GM23248 (cell line): ENCODE data around the gene SLC13A5. TPM values are rescaled to one million over a fixed set of nuclear protein-coding genes. Genes with fewer than 3 reads are reported as not detected.

Experiments used
- DNase-seq: peaks from one replicate; pipeline ENCODE4 v3.0.0-alpha.2; 2015
- H2AFZ ChIP-seq: fragments of 200-600 bp; sonication (generic); 2 replicates; pipeline ENCODE4 v1.6.1; 2016; ENCODE audit warnings: antibody characterized with exemption
- H3F3A ChIP-seq: fragments of 200-600 bp; sonication (generic); 2 replicates; pipeline ENCODE4 v1.6.1; 2016; ENCODE audit warnings: mild to moderate bottlenecking, antibody characterized with exemption, mixed run types; ENCODE audit not compliant: insufficient read depth
- H3K27ac ChIP-seq: fragments of 200-600 bp; sonication (generic); 2 replicates; pipeline ENCODE4 v1.5.1; 2016; ENCODE audit warnings: mild to moderate bottlenecking
- H3K27me3 ChIP-seq: fragments of 200-600 bp; sonication (generic); replicated peaks from 2 replicates; pipeline ENCODE4 v1.6.1; 2016; ENCODE audit warnings: mild to moderate bottlenecking; ENCODE audit not compliant: insufficient read depth
- H3K36me3 ChIP-seq: fragments of 200-600 bp; sonication (generic); 2 replicates; pipeline ENCODE4 v1.6.1; 2016; ENCODE audit warnings: low read depth, mild to moderate bottlenecking
- H3K4me1 ChIP-seq: fragments of 200-600 bp; sonication (generic); 2 replicates; pipeline ENCODE4 v1.6.1; 2016; ENCODE audit warnings: mild to moderate bottlenecking; ENCODE audit not compliant: insufficient read depth
- H3K4me2 ChIP-seq: fragments of 200-600 bp; sonication (generic); one replicate; pipeline ENCODE4 v1.6.1; 2016; ENCODE audit warnings: mild to moderate bottlenecking; ENCODE audit not compliant: unreplicated experiment
- H3K4me3 ChIP-seq: fragments of 200-600 bp; sonication (generic); 2 replicates; pipeline ENCODE4 v1.5.1; 2016; ENCODE audit warnings: mild to moderate bottlenecking
- H3K79me2 ChIP-seq: fragments of 200-600 bp; sonication (generic); 2 replicates; pipeline ENCODE4 v1.6.1; 2016; ENCODE audit warnings: mild to moderate bottlenecking; ENCODE audit not compliant: insufficient read depth
- H3K9ac ChIP-seq: fragments of 200-600 bp; sonication (generic); 2 replicates; pipeline ENCODE4 v1.6.1; 2016; ENCODE audit warnings: mild to moderate bottlenecking
- H3K9me2 ChIP-seq: fragments of 200-600 bp; sonication (generic); 2 replicates; pipeline ENCODE4 v1.6.1; 2016; ENCODE audit warnings: mixed run types, mild to moderate bottlenecking, moderate library complexity; ENCODE audit not compliant: insufficient read depth
- H3K9me3 ChIP-seq: fragments of 200-600 bp; sonication (generic); one replicate; pipeline ENCODE4 v1.6.1; 2017; ENCODE audit warnings: low read depth
- H4K20me1 ChIP-seq: fragments of 200-600 bp; sonication (generic); 2 replicates; pipeline ENCODE4 v1.6.0; 2016; ENCODE audit not compliant: insufficient read depth
- EZH2 ChIP-seq: fragments of 200-600 bp; sonication (generic); IDR thresholded peaks from 2 replicates; pipeline ENCODE4 v1.6.1; 2018; ENCODE audit warnings: antibody characterized with exemption, mild to moderate bottlenecking; ENCODE audit not compliant: insufficient read depth, poor library complexity, severe bottlenecking
- EZH2phosphoT487 ChIP-seq: fragments of 200-600 bp; sonication (generic); IDR thresholded peaks from 2 replicates; pipeline ENCODE4 v1.6.1; 2018; ENCODE audit warnings: antibody characterized with exemption, moderate library complexity, mild to moderate bottlenecking, low read depth; ENCODE audit not compliant: insufficient read depth
- WGBS, 2 experiments: methylation state at CpG; one replicate each; pipeline ENCODE4 v1.1.6; 2015 to 2017; ENCODE audit warnings: low lambda C conversion rate in 2 of 2, low coverage in 1 of 2; ENCODE audit errors: missing lambda C conversion rate in 2 of 2; 5-methylcytosine and 5-hydroxymethylcytosine counted together
- in situ Hi-C: fragments of 300-500 bp; cut with MboI; formaldehyde crosslinking; loops from 2 replicates; pipeline ENCODE4 v1.15.0; 2020
- polyA plus RNA-seq: library from polyadenylated mRNA; unstranded; fragments of >200 nt; fragmentation: Nextera tagmentation; extraction: Ambion mirVana; gene quantifications from 2 replicates; pipeline ENCODE4 v1.2.1, GENCODE V29; 2016
- total RNA-seq: library from RNA; depleted of rRNA; stranded (reverse); fragments of >200 nt; shearing (Covaris generic); gene quantifications from 2 replicates; pipeline ENCODE4 v1.2.3, GENCODE V29; 2014

The SLC13A5 gene
- total and polyA plus RNA-seq, 2 experiments from 2014 or later = not detected

DNA sequence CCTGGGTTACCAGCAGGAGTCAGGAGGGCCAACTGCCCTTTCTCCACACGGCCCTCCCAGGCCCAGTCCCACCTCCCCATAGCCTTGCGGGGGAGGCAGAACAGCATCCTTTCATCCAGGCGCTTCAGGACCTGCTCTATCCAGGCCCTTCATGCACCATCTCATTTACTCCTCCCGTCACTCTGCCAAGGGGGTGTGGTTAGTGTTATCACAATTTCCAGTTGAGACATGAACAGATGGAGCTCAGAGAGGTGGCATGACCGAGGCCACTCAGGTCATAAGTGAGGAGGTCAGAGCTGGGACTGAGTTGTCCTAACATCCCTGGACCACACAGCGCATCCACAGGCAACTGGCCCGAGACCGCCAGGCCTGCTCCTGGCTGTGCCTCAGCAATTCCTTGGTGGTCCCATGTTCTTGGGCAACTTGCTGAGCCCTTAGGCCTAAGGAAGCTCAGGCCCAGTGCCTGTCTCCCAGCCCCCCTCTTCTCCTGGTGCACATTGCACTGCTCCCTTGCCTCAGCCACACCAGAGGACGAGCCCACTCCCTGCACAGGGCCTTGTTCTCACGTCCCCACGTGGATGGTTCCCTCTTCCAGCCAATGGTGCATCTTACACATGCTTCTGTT is 37.9 kb downstream of the SLC13A5 start:
- H2AFZ ChIP-seq = no peak overlapping the region
- H3K4me2 ChIP-seq = no peak overlapping the region
- no peaks in the 10 kb centered on the region for H3K36me3 ChIP-seq
- H3K9me3 ChIP-seq = no peaks in the 10 kb centered on the region
- H3K9ac ChIP-seq = no peak overlapping the region
- in situ Hi-C loops = no loop called here
- 53 to 57% methylated on average over 11 of the region's 11 CpGs for WGBS, 2 experiments
- TF ChIP-seq EZH2phosphoT487 (no peak), EZH2 (no peak)
- peaks cover 25% of the 10 kb centered on the region; the same call in 1 of the 2 replicates for H3K27me3 ChIP-seq
- no peak for DNase-seq
- no peaks in the 10 kb centered on the region for H3K79me2 ChIP-seq
- H4K20me1 ChIP-seq = no peaks in the 10 kb centered on the region
- H3F3A ChIP-seq = no peaks in the 10 kb centered on the region
- H3K4me1 ChIP-seq = no peaks in the 10 kb centered on the region
- no peak overlapping the region for H3K27ac ChIP-seq
- no peaks in the 10 kb centered on the region for H3K9me2 ChIP-seq
- H3K4me3 ChIP-seq = no peak overlapping the region

DNA sequence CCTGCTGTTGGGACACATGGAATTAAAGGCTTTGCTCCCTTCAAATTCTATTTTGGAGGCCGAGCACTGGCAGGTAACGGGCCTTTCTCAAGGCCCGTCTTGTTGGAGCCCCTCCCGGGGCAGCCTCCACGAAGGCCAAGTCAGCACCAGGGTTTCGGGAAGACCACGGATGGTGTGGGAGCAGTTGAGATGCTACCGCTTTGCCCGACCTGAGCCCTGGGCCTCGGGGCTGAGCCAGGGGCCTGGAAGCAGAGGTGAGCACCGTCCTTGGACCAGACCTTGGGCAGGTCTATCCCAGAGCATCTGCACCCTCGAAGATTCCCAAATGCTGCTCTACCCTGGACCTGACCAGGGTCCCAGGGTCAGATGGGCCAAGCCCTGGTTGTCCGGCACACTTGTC is 38.6 kb downstream of the SLC13A5 start:
- H3F3A ChIP-seq = no peaks in the 10 kb centered on the region
- no peaks in the 10 kb centered on the region for H3K9me3 ChIP-seq
- H3K27me3 ChIP-seq = peaks cover 19% of the 10 kb centered on the region; the same call in 1 of the 2 replicates
- H3K9me2 ChIP-seq = no peaks in the 10 kb centered on the region
- no peak for TF ChIP-seq EZH2
- no peak overlapping the region for H3K4me3 ChIP-seq
- WGBS, 2 experiments = 70 to 77% methylated on average over 13 of the region's 13 CpGs
- H4K20me1 ChIP-seq = no peaks in the 10 kb centered on the region
- H3K9ac ChIP-seq = no peak overlapping the region
- H3K4me1 ChIP-seq = no peaks in the 10 kb centered on the region
- no peak overlapping the region for H3K4me2 ChIP-seq
- H3K27ac ChIP-seq = no peak overlapping the region
- DNase-seq = no peak
- H3K36me3 ChIP-seq = no peaks in the 10 kb centered on the region
- in situ Hi-C loops = no loop called here
- no peak overlapping the region for H2AFZ ChIP-seq
- no peaks in the 10 kb centered on the region for H3K79me2 ChIP-seq

DNA sequence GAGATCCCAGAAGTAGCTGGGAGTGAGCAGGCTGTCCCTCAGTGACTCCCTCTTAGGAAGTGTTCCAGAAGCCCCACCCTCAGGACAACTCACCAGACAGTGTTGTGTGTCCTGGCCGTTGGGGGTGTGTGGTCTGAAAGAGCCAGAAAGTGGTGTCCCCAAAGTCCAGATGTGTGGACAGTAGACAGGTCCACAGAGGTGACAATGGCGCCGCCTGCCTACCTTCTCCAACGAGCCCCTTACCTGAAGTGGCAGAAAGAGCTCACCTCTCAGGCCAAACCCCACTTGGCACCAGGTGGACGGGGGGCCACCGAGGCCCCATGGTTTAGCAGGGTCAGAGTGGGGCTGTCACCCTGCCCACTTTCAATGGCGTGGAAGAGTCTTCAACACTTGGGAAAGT is 41.7 kb downstream of the SLC13A5 start:
- no peak overlapping the region for H3K4me3 ChIP-seq
- H3F3A ChIP-seq = no peaks in the 10 kb centered on the region
- no peak overlapping the region for H3K27ac ChIP-seq
- H2AFZ ChIP-seq = no peak overlapping the region
- no peaks in the 10 kb centered on the region for H3K4me1 ChIP-seq
- H3K4me2 ChIP-seq = no peak overlapping the region
- H3K36me3 ChIP-seq = no peaks in the 10 kb centered on the region
- WGBS, 2 experiments = 65 to 69% methylated on average over 7 of the region's 7 CpGs
- H3K9me3 ChIP-seq = no peaks in the 10 kb centered on the region
- H3K79me2 ChIP-seq = no peaks in the 10 kb centered on the region
- DNase-seq = no peak
- in situ Hi-C loops = no loop called here
- H3K9me2 ChIP-seq = no peaks in the 10 kb centered on the region
- TF ChIP-seq EZH2 (no peak), EZH2phosphoT487 (no peak)
- no peak overlapping the region for H3K9ac ChIP-seq
- peaks cover 8% of the 10 kb centered on the region for H3K27me3 ChIP-seq
- H4K20me1 ChIP-seq = no peaks in the 10 kb centered on the region

DNA sequence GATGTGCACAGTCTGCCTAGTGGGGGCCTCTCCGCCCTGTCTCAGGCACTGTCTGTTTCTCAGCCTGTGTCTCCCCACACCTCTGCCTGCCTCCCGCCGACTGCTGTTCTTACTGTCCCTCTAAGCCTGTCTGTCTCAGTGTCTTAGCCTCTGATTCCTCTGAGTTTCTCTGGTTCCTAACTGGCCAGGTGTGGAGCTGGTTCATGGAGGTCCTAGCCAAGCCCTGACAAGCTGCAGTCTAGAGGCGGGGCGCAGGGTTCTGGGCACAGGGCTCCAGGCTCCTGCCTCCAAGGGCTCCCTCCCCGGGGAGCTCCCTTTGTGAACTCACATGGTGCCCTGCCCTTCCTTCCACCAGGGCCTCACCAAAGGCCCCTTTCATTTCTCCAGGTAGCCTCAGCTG is 42.2 kb downstream of the SLC13A5 start:
- H3F3A ChIP-seq = no peaks in the 10 kb centered on the region
- H3K36me3 ChIP-seq = no peaks in the 10 kb centered on the region
- no peaks in the 10 kb centered on the region for H3K9me2 ChIP-seq
- 74 to 79% methylated on average over 6 of the region's 6 CpGs for WGBS, 2 experiments
- in situ Hi-C loops = no loop called here
- H3K27ac ChIP-seq = no peak overlapping the region
- H3K27me3 ChIP-seq = peaks cover 8% of the 10 kb centered on the region
- DNase-seq = no peak
- H3K9ac ChIP-seq = no peak overlapping the region
- no peak for TF ChIP-seq EZH2phosphoT487
- TF ChIP-seq EZH2 = no peak
- H3K79me2 ChIP-seq = no peaks in the 10 kb centered on the region
- no peak overlapping the region for H3K4me2 ChIP-seq
- no peaks in the 10 kb centered on the region for H3K9me3 ChIP-seq
- no peaks in the 10 kb centered on the region for H4K20me1 ChIP-seq
- no peak overlapping the region for H2AFZ ChIP-seq
- no peaks in the 10 kb centered on the region for H3K4me1 ChIP-seq
- H3K4me3 ChIP-seq = no peak overlapping the region

DNA sequence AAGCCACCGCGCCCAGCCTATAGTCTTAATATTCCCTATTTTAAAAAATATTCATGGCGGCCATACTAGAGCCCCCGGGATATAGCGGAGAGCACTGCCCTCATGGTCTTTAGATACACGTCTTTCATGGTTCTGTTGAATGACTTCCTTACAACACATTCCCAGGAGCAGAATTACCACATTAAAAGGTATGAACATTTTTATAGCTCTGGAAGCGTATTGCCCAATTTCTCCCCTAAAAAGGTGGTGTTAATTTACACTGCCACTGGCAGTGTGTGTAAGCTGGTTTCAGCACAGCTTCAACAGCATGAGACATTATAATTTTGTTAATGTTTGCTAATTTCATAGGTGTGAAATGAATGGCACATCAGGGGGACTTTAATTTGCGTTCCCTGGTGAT is 42.6 kb downstream of the SLC13A5 start:
- Histone ChIP-seq H3K27me3 (peaks cover 8% of the 10 kb centered on the region), H2AFZ (no peak overlapping the region), H3K9ac (no peak overlapping the region), H3K4me3 (no peak overlapping the region), H3K79me2 (no peaks in the 10 kb centered on the region), H3K4me1 (no peaks in the 10 kb centered on the region), H3K36me3 (no peaks in the 10 kb centered on the region), H4K20me1 (no peaks in the 10 kb centered on the region), H3F3A (no peaks in the 10 kb centered on the region), H3K9me2 (no peaks in the 10 kb centered on the region), H3K27ac (no peak overlapping the region), H3K4me2 (no peak overlapping the region), H3K9me3 (no peaks in the 10 kb centered on the region)
- DNase-seq = no peak
- in situ Hi-C loops = no loop called here
- WGBS, 2 experiments = 86 to 87% methylated on average over 8 of the region's 8 CpGs
- TF ChIP-seq EZH2phosphoT487 (no peak), EZH2 (no peak)
